A549 (cell line): ENCODE results near the gene MANSC1.

Experiments used
- CEBPB ChIP-seq, 2 experiments: fragments of >200 bp in 1 of 2; sonication (Bioruptor Twin) in 1 of 2; formaldehyde crosslinking in 1 of 2; IDR thresholded peaks; 2 replicates each; pipeline ENCODE4 v1.6.1; 2012 to 2016
- POLR2A ChIP-seq: IDR thresholded peaks from 2 replicates; pipeline ENCODE4 v1.6.1; 2012; ENCODE audit warnings: mild to moderate bottlenecking, low read length
- SMC3 ChIP-seq: fragments of >200 bp; sonication (Bioruptor Twin); formaldehyde crosslinking; IDR thresholded peaks from 3 replicates; pipeline ENCODE4 v1.6.1; 2018; ENCODE audit warnings: inconsistent platforms
- TF ChIP-seq, protein P1 (sequence below): fragments of >200 bp; sonication (Bioruptor Twin); formaldehyde crosslinking; IDR thresholded peaks from 3 replicates; pipeline ENCODE4 v1.5.1; 2016
- TF ChIP-seq, protein P2 (sequence below): fragments of 200-600 bp; sonication (generic); IDR thresholded peaks from 2 replicates; pipeline ENCODE4 v1.6.1; 2016; ENCODE audit warnings: antibody characterized with exemption, mild to moderate bottlenecking, moderate library complexity

GRCh38 chr12:12327802-12328201, 22.2 kb downstream of the MANSC1 start:
- TF ChIP-seq, protein P1, sequence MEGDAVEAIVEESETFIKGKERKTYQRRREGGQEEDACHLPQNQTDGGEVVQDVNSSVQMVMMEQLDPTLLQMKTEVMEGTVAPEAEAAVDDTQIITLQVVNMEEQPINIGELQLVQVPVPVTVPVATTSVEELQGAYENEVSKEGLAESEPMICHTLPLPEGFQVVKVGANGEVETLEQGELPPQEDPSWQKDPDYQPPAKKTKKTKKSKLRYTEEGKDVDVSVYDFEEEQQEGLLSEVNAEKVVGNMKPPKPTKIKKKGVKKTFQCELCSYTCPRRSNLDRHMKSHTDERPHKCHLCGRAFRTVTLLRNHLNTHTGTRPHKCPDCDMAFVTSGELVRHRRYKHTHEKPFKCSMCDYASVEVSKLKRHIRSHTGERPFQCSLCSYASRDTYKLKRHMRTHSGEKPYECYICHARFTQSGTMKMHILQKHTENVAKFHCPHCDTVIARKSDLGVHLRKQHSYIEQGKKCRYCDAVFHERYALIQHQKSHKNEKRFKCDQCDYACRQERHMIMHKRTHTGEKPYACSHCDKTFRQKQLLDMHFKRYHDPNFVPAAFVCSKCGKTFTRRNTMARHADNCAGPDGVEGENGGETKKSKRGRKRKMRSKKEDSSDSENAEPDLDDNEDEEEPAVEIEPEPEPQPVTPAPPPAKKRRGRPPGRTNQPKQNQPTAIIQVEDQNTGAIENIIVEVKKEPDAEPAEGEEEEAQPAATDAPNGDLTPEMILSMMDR = peak; percentile 92
- peak; percentile 92 for TF ChIP-seq SMC3
- no peak for TF ChIP-seq POLR2A
- TF ChIP-seq, protein P2, sequence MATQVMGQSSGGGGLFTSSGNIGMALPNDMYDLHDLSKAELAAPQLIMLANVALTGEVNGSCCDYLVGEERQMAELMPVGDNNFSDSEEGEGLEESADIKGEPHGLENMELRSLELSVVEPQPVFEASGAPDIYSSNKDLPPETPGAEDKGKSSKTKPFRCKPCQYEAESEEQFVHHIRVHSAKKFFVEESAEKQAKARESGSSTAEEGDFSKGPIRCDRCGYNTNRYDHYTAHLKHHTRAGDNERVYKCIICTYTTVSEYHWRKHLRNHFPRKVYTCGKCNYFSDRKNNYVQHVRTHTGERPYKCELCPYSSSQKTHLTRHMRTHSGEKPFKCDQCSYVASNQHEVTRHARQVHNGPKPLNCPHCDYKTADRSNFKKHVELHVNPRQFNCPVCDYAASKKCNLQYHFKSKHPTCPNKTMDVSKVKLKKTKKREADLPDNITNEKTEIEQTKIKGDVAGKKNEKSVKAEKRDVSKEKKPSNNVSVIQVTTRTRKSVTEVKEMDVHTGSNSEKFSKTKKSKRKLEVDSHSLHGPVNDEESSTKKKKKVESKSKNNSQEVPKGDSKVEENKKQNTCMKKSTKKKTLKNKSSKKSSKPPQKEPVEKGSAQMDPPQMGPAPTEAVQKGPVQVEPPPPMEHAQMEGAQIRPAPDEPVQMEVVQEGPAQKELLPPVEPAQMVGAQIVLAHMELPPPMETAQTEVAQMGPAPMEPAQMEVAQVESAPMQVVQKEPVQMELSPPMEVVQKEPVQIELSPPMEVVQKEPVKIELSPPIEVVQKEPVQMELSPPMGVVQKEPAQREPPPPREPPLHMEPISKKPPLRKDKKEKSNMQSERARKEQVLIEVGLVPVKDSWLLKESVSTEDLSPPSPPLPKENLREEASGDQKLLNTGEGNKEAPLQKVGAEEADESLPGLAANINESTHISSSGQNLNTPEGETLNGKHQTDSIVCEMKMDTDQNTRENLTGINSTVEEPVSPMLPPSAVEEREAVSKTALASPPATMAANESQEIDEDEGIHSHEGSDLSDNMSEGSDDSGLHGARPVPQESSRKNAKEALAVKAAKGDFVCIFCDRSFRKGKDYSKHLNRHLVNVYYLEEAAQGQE = no peak
- TF ChIP-seq CEBPB (IDR thresholded peaks at IDR 0.05) = no peak
